Kidney tubule cell (primary cell): ENCODE data around the gene MTCH2.
"Not testable (repeated sequence)": the region's sequence is repeated elsewhere in the genome, so short reads cannot be mapped to it uniquely, and the experiment has no call there.

Experiments
- DNase-seq: peaks from one replicate; pipeline ENCODE4 v3.0.0-alpha.2; 2018; ENCODE audit warnings: low spot score

The MTCH2 gene

GRCh38 chr11:47642099-47642855 is at the start of gene MTCH2:
Gene MTCH2 (minus strand): TSS chr11:47642559. CDS start chr11:47642465, 94 bp downstream.
- DNase-seq, result peak; percentile 98

DNA sequence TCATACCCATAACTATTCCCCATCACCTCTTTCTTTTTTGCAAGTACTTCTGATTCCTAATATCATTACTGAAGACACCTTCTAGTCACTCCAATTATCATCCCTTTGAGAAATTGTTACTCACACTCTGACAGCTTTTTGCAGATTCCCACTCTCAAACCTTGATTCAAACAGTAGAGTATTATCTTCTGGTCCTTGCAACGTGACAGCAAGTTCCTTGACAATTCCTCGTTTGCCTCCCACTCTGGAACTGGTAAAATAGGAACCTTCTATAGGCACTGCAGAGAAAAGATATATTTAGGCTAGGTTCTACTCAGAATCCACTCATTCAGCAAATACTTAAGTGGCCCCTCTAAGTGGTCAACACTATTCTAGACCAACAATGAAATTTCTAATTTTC is 49.6 kb upstream of the MTCH2 start:
- DNase-seq, result no peak

GRCh38 chr11:47689480-47689879 is 47.1 kb upstream of the MTCH2 start:
- DNase-seq, result no peak

DNA sequence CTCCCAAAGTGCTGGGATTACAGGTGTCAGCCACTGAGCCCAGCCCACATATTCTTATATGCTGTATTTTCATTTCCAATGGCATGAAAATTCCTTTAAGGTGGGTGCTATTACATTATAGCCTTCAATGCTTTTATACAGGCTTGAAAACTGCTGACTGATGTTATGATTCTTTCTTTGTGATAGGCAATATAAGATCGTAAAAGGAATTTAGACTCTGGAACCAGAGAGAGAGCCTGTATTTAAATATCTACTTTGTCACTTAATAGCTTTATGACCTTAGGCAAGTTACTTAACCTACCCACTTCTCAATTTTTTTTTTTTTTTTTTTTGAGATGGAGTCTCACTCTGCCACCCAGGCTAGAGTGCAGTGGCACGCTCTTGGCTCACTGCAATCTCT is 46.6 kb upstream of the MTCH2 start:
- no peak for DNase-seq

DNA sequence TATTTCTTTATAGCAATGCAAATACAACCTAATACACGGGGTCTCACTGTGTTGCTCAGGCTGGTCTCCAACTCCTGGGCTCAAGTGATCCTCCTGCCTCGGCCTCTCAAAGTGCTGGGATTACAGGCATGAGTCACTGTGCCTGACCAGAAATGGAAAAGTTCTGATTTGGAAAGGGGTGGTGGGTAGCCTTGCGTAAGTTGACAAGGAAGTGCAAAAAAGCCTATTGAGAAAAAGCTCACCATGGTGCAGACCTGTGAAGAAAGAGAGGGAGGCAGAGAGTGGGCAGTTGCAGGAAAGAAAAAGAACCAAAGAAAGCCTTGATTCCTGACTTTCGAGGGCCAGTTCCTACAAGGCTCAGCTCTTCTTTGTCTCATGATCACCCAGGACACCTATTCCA is 45.8 kb upstream of the MTCH2 start:
- DNase-seq, result no peak

DNA sequence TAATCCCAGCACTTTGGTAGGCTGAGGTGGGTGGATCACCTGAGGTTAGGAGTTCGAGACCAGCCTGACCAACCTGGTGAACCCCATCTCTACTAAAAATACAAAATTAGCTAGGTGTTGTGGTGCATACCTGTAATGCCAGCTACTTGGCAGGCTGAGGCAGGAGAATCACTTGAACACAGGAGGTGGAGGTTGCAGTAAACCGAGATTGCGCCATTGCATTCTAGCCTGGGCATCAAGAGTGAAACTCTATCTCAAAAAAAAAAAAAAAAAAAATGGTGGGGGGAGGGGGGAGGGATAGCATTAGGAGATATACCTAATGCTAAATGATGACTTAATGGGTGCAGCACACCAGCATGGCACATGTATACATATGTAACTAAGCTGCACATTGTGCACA is 44.3 kb upstream of the MTCH2 start:
- not testable (repeated sequence) for DNase-seq

DNA sequence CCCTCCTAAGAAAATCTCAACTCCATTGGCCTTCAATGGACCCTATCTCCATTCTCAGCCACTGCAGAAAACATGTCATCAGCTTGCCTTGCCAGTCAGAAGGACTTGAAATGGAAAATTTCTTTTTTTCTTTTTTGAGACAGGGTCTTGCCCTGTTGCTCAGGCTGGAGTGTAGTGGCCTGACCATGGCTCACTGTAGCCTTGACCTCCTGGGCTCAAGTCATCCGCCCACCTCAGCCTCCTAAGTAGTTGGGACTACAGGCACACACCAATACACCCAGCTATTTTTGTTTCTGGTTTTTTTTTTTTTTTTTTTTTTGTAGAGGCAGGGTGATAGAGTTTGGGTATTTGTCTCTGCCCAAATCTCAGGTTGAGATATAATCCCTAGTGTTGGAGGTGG is 43.8 kb upstream of the MTCH2 start:
- no peak for DNase-seq

GRCh38 chr11:47675851-47676250 is 33.5 kb upstream of the MTCH2 start:
- DNase-seq, result no peak

GRCh38 chr11:47672283-47672730 is 29.9 kb upstream of the MTCH2 start:
- peak; percentile 33 for DNase-seq

DNA sequence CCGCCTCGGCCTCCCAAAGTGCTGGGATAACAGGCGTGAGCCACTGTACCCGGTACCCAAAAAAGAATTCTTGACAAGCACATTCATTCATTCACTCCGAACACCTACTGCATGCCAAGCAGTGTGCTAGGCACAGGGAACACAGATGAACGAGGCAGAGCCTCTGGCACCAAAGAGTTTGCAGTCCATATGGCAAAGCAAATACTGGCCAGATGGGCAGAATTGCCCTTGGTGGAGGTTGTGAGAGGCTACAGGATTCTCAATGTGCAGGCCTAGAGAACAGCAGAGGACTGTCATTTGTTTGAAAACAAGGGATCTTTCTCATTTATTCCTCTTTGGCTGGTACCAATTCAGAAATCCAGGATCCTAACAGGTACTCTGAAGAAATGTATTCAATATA is 27.5 kb upstream of the MTCH2 start:
- no peak for DNase-seq

DNA sequence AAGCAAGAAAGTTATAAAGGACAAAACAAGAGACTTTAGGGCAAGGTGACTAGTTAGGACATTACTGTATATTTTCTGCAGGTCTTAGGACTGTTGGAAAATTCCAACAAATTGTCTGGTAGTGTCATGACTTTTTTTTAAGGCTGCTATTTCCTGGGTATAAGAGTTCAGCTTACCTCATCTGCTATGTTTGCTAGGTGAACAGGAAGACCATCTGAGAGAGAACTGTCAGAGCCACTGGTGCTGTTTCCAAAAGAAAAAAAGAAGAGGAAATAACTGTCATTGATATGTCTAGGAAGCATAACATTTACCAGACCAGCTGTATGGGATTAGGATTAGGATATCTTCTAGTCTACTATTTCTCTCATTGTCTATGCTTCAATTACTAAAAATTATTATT is 26.3 kb upstream of the MTCH2 start:
- DNase-seq, result peak; percentile 42

DNA sequence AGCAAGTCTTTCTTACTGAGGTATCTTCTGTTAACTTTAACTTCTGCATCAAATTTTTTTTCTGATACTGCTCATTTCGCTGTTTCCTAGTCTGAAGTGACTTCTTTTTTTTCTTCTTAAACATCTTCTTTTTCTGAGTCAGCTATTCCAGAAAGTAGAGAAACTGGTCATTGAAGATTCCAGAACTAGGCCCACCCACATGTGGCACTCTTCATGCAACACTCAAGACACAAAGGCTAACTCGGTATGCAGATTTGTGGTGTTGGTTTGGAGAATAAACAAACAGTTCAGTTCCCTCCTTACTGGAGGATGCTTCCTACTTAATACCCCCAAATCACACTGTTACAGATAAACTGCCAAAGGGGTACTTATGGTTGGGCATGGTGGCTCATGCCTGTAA is 25.2 kb upstream of the MTCH2 start:
- DNase-seq, result no peak

DNA sequence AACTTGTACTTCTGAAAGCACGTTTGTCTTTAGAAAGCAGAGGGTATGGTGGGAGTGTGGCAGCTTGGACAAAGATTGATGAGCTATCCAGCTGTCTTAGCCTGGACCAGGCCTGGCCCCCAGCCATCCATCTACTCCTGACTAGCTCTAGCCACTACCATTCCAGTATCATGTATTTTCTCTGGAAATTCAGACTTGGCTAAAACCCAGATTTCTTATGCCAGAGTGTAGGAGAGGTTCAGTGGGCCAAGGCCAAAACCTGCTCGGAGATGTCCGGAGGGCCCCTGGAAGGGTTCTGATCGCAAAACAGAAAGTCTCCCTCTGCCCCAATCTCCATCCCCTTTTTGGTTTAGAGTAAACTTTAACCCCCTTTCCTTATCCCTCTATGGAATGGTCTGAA is 24.8 kb upstream of the MTCH2 start:
- no peak for DNase-seq

- peak; percentile 67 for DNase-seq
These were observed 22.6 kb upstream of the MTCH2 start for GRCh38 chr11:47664936-47665335.

DNA sequence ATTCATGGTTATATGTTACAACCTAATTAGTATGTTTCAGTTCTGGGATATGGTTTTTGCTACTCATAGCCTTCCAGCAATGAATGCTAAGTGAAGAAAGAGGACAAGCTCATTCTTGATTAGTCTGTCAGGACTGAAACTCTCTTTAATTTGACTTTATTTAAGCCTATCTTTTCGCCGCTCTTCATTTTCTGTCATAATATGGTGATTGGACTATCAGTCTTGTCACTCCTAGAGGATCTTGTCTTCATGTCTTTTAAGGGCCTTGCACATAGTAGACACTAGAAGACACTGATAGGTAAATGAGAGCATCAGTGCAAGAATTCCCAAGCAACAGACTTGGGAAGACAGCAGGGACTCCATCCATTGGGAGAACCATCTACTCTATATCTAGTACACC is 18.9 kb upstream of the MTCH2 start:
- no peak for DNase-seq

DNA sequence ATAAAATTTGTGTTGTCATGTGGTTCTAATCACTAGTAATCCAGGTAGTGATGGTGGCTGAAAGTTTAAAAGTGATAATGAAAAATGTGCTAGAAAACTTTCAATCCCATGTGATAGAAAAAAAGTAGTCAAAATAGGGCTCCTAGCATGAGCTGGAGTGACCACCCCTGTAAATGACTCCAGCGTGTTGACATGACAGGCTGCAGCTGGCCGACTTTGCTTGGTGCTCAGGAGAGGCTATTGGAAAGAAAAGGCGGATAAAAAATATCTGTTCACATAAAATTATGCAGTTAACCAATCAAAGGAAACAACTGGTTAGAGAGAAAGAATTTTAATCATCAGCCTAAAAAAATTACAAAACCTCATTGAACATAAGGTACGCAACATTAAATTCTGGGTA is 16.9 kb upstream of the MTCH2 start:
- no peak for DNase-seq

DNA sequence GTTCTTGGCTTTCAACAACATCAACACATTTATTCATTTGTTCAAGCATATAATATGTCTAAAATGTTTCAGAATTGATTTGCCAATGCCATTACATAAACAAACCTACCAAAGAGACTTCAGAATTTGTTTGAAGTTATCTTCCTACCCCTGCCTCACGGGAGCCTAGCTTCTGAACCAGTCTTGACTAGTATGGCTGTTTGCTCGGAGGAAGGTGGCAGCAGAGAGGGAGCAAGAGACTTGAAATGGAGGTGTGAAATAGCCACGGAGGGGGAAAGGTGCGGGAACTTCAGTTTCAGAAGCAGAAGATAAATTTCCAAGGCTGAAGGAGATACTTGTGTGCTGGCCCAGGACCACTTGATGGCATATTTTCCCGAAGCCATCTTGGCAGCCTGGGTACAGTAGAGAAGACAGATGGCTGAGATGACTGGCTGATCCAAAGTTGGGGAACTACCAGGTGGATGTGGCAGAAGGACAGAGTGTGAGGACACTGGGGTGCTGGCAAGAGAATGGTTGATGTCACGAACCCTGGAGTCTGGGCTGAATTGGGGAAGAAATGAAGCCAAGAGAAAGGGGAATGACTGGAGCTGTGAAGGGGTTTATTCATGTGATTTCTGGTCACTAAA is 14.0 kb upstream of the MTCH2 start:
- DNase-seq, result no peak

DNA sequence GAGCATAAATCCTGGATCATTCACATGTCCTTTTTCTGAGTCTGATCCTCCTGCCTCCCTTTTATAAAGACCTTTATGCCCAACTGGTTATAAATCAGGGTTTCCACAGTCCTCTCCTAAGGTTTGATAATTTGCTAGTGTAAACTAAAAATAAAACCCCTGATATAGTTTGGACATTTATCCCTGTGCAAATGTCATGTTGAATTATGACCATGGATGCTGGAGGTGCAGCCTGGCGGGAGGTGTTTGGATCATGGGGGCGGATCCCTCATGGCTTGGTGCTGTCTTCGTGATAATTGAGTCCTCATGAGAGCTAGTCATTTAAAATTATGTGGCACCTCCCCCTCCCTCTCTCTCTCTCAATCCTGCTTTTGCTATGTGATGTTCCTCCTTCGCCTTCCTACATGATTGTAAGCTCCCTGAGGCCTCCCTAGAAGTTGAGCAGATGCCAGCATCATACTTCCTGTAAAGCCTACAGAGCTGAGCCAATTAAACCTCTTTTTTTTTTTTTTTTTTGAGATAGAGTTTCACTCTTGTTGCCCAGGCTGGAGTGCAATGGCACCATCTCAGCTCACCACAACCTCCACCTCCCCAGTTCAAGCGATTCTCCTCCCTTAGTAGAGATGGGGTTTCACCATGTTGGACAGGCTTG is 9.6 kb upstream of the MTCH2 start:
- no peak for DNase-seq

DNA sequence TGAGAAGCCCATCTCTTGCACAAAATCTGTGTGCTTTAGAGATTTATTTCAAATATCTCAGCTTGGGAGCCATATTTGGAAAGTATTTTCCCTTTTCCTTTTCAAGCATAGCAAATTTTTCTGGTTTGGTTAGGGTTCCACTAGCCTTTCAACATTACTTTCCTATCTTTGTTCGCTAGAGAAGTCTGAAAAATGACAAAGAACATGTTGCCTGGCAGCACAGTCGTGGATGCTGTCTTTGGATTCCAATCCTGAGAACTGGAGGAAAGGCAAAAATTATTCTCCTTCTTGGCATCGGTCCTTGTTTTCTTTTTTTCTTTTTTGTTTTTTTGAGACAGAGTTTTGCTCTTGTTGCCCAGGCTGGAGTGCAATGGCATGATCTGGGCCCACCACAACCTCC is 6.9 kb upstream of the MTCH2 start:
- no peak for DNase-seq

GRCh38 chr11:47646019-47646418 is 3.7 kb upstream of the MTCH2 start:
- no peak for DNase-seq

GRCh38 chr11:47645500-47645899 is 3.1 kb upstream of the MTCH2 start:
- no peak for DNase-seq

DNA sequence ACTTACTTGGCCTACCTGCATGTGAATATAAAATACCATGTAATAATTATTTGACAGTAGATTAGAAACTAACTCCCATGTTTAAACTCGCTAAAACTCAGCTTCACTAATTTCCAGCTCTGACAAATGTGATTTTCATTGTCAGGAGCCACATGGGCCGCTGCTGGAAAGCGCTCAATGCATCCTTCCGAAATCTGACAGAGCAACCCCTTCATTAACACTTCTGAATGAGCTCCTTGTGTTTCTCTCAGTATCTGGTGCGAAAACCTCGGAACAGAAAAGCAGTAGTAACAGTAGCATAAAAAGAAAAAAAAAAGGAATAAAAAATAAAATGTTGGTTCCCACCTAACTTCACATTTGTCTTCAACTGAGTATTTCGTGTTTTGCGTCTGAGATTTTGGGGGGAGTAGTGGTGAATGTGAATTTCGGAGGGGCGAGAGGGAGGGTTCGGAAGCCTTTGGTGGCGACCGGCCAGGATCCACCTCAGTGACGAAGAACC is 710 bp downstream of the MTCH2 start:
- peak; percentile 13 for DNase-seq

- DNase-seq, result not testable (repeated sequence)
These were observed 1.9 kb downstream of the MTCH2 start for GRCh38 chr11:47640506-47640905.
